Colonic mucosa (tissue), 4 donors: ENCODE results near the gene NKX6-2. TPM values are rescaled to one million over a fixed set of nuclear protein-coding genes. Genes with fewer than 3 reads are reported as not detected.
"Not testable (repeated sequence)": the region's sequence is repeated elsewhere in the genome, so short reads cannot be mapped to it uniquely, and the experiment has no call there.

Source experiments
- DNase-seq: peaks from one replicate; pipeline ENCODE4 v3.0.0-alpha.2; 2020
- H3K27ac ChIP-seq: fragments of 200-600 bp; one replicate; pipeline ENCODE4 v1.8.0; 2021
- H3K27me3 ChIP-seq: fragments of 200-600 bp; one replicate; pipeline ENCODE4 v1.8.0; 2021
- H3K36me3 ChIP-seq: fragments of 200-600 bp; one replicate; pipeline ENCODE4 v1.8.0; 2021
- H3K4me1 ChIP-seq: fragments of 200-600 bp; one replicate; pipeline ENCODE4 v1.8.0; 2021; ENCODE audit warnings: mild to moderate bottlenecking
- H3K4me3 ChIP-seq: fragments of 200-600 bp; one replicate; pipeline ENCODE4 v1.8.0; 2021
- H3K9ac ChIP-seq, 2 donors: one replicate each; pipeline ENCODE4 v1.7.0; 2013; ENCODE audit warnings: control low read depth in 2 of 2, low read depth in 2 of 2, low read length in 2 of 2
- H3K9me3 ChIP-seq: fragments of 200-600 bp; one replicate; pipeline ENCODE4 v1.8.0; 2021
- CTCF ChIP-seq: fragments of 200-600 bp; IDR thresholded peaks from one replicate; pipeline ENCODE4 v1.8.0; 2022; ENCODE audit warnings: antibody characterized with exemption, mild to moderate bottlenecking
- intact Hi-C: fragments of 100-400 bp; cut with DNase I; formaldehyde crosslinking; loops from one replicate; pipeline ENCODE4 v1.14.1; 2022
- total RNA-seq, 2 donors: library from RNA; stranded (reverse); fragmentation: NEBNext Ultra II Directional in 1 of 2; extraction: Animal tissue kit (Norgen Biotek cat#: 25700) in 1 of 2; gene quantifications; one replicate each; pipeline ENCODE4 v1.2.1, GENCODE V29; 2021
- donor health status: healthy.
- donor health status: DM: no; HTN: no; CAD: no.
- donor health status: DM: no; HTN: no; CAD: no.

The NKX6-2 gene
- total RNA-seq, 2 donors from 2014 or later, result not detected

GRCh38 chr10:132774181-132774901 lies 11.6 kb downstream of the NKX6-2 start:
- H3K9ac ChIP-seq, result peak overlapping the region in 1 of 2 donors; percentile 43
- no peak overlapping the region for H3K4me3 ChIP-seq
- no peaks in the 10 kb centered on the region for H3K27me3 ChIP-seq
- DNase-seq, result peak; percentile 41
- H3K4me1 ChIP-seq, result no peaks in the 10 kb centered on the region
- TF ChIP-seq CTCF, result no peak
- peak overlapping the region; percentile 74 for H3K27ac ChIP-seq
- no peaks in the 10 kb centered on the region for H3K9me3 ChIP-seq
- intact Hi-C loops, result no loop called here
- H3K36me3 ChIP-seq, result no peaks in the 10 kb centered on the region

DNA sequence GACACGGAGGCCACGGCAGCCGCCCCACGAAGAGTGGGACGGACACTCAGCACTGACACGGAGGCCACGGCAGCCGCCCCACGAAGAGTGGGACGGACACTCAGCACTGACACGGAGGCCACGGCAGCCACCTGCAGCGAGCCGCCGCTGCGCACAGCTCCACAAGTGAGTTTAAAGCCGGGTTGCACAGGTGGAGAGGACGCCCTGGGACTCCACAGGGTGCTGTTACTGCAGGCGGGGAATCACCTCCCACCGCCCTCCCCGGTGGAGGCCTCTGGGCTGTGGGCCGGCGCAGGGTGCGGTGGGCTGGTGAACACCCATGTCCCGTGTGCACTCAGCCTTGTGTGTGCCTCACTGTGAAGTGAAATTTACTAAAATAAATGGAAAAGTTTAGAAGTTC lies 13.1 kb downstream of the NKX6-2 start:
- H3K27me3 ChIP-seq, H3K9ac ChIP-seq, H3K36me3 ChIP-seq, H3K4me3 ChIP-seq, H3K27ac ChIP-seq, H3K9me3 ChIP-seq, DNase-seq, H3K4me1 ChIP-seq, intact Hi-C loops: not testable (repeated sequence)

DNA sequence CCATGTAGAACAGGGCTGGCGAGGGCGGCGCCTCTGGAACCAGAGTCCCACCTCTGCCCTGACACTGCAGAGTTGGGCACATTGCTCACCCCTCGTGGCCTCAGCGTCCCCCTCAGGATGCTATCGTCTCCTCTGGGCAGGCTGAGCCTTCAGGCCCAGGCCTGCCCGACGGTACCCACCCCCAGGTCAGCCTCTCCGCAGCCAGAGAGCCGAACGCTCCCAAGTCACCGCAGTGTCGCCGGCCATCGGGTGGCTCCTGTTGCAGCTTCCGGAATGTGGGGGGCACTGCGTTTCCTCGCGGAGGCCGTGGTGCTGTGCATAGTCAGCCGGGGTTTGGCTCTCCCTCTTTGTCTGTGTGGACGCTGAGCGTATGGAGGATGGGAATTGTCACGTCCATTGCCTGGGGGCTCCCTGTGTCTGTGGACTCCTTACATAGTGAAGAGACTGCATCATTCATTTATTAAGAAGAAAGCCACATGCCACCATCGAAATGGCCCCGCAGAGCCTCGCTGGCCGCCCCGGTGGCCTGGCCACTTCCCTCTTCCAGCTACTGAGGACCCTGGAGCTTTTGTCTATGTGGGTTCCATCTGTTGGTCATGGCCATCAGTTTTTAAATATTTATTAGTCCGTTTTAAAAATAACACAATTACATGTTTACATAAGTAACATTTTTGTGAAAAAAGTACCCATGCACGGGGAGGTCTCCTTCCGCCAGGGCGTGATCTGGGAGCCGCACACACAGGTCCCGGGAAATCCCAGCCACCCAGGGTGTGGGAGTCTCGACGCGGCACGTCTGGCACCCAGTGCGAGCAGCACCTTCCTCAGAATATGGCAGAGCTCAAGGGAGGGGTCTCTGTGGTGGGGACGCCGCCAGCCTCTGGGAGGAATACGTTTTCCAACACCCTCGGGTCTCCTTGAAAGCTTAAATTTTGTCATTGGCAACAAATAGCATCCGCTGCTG lies 15.6 kb downstream of the NKX6-2 start:
- Histone ChIP-seq H3K4me3 (no peak overlapping the region), H3K9me3 (no peaks in the 10 kb centered on the region), H3K36me3 (no peaks in the 10 kb centered on the region), H3K9ac (no peak overlapping the region), H3K27me3 (no peaks in the 10 kb centered on the region), H3K4me1 (no peaks in the 10 kb centered on the region), H3K27ac (no peak overlapping the region)
- intact Hi-C loops, result no loop called here
- no peak for TF ChIP-seq CTCF
- DNase-seq, result no peak

DNA sequence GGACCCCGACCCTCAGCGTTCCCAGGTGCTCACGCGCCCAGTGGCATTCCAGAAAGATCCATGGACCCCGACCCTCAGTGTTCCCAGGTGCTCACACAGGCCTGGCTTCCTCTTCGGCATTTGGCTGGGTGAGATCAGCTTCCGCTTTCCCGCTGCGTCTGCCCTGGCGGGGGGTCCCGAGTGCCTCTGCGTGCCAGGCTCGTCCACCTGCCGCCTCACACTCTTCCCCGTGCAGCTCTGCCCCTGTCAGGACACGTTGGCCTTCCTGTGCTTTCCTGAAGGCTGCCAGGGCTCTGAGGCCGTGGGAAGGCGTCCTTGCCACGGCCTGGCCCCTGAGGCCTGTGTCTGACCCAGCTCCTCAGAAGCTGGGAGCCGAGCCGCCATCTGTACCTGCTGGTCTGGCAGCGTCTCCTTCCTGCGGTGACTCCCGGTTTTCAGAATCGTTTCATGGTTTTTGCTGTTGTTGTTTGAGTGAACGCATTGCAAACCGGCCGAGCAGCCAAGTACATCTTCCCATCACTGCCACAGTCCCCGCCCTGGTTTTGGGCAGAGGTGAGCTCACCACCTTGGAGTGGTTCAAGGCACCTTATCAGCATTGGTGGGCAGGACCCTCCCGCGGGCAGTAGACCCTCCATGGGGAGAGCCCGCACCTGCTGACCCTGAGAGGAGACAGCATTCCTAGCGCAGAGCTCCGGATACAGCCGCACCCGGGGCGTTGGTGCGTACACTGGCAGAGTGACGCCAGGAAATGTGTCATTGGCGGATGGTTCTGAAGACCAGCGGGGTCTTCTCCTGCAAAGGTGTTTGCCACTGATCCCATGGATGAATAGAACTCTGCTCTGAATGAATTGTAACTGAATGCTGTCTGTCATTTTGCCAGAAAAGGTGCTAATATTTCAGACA lies 17.4 kb downstream of the NKX6-2 start:
- intact Hi-C loops, result no loop called here
- no peaks in the 10 kb centered on the region for H3K36me3 ChIP-seq
- DNase-seq, result no peak

DNA sequence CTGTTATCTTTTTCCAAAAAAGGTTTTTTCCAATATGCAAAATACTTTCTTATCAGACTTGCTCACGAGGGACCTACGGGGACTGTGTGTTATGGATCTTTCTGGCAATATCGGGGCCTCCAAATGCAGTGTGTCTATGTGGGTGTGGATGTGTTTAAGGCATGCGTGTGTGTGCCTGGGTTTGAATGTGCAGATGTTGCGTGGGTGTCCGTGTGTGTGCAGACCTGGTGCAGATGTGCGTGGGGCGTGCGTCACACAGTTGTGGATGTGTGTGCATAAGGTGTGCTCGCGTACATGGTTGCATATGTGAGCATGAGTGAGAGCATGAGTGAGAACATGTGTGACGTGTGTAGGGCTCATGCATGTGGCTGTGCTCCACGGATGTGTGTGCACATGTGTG lies 19.7 kb downstream of the NKX6-2 start:
- Histone ChIP-seq H3K27me3 (no peaks in the 10 kb centered on the region), H3K27ac (no peak overlapping the region), H3K9ac (no peak overlapping the region), H3K4me3 (no peak overlapping the region), H3K36me3 (no peaks in the 10 kb centered on the region), H3K4me1 (no peaks in the 10 kb centered on the region), H3K9me3 (no peaks in the 10 kb centered on the region)
- intact Hi-C loops, result no loop called here
- TF ChIP-seq CTCF, result no peak
- no peak for DNase-seq

More for the DNA sequence above, 17.4 kb downstream of the NKX6-2 start:
- Histone ChIP-seq H3K4me1 (no peaks in the 10 kb centered on the region), H3K9ac (no peak overlapping the region), H3K4me3 (no peak overlapping the region), H3K27me3 (no peaks in the 10 kb centered on the region), H3K27ac (no peak overlapping the region), H3K9me3 (no peaks in the 10 kb centered on the region)
- TF ChIP-seq CTCF, result no peak
